Measurements from ENCODE around the gene NUCB2.
"Not testable (repeated sequence)": the region's sequence is repeated elsewhere in the genome, so short reads cannot be mapped to it uniquely, and the experiment has no call there.

The NUCB2 gene

GRCh38 chr11:17276236-17277023 is at the start of gene NUCB2:
NUCB2 (plus strand) TSS chr11:17276739; CDS start chr11:17295324, 18,585 bp downstream.
- peak; percentile 96 for DNase-seq

- DNase-seq = not testable (repeated sequence)
Observed at GRCh38 chr11:17228186-17228925, 48.2 kb upstream of the NUCB2 start.

GRCh38 chr11:17229481-17230152 is 46.9 kb upstream of the NUCB2 start:
- DNase-seq = no peak

GRCh38 chr11:17230867-17231851 is 45.4 kb upstream of the NUCB2 start:
- peak; percentile 41 for DNase-seq

- DNase-seq = no peak
Observed at GRCh38 chr11:17233101-17233500, 43.4 kb upstream of the NUCB2 start.

GRCh38 chr11:17238377-17238776 is 38.2 kb upstream of the NUCB2 start:
- DNase-seq = no peak

GRCh38 chr11:17239927-17240326 is 36.6 kb upstream of the NUCB2 start:
- DNase-seq = not testable (repeated sequence)

GRCh38 chr11:17240780-17241179 is 35.8 kb upstream of the NUCB2 start:
- DNase-seq = no peak

GRCh38 chr11:17242954-17243353 is 33.6 kb upstream of the NUCB2 start:
- DNase-seq = not testable (repeated sequence)

- DNase-seq = no peak
Observed at GRCh38 chr11:17244046-17244445, 32.5 kb upstream of the NUCB2 start.

- DNase-seq = no peak
Observed at GRCh38 chr11:17250561-17251350, 25.8 kb upstream of the NUCB2 start.

- no peak for DNase-seq
Observed at GRCh38 chr11:17252704-17253103, 23.8 kb upstream of the NUCB2 start.

GRCh38 chr11:17256512-17256911 is 20.0 kb upstream of the NUCB2 start:
- no peak for DNase-seq

GRCh38 chr11:17257196-17257595 is 19.3 kb upstream of the NUCB2 start:
- no peak for DNase-seq

- no peak for DNase-seq
Observed at GRCh38 chr11:17258670-17259069, 17.9 kb upstream of the NUCB2 start.

GRCh38 chr11:17259519-17259918 is 17.0 kb upstream of the NUCB2 start:
- DNase-seq = no peak

- DNase-seq = no peak
Observed at GRCh38 chr11:17260020-17260419, 16.5 kb upstream of the NUCB2 start.

GRCh38 chr11:17263769-17264168 is 12.8 kb upstream of the NUCB2 start:
- DNase-seq = no peak

GRCh38 chr11:17266781-17267180 is 9.8 kb upstream of the NUCB2 start:
- DNase-seq = no peak

- DNase-seq = no peak
Observed at GRCh38 chr11:17267576-17267975, 9.0 kb upstream of the NUCB2 start.

GRCh38 chr11:17268500-17268899 is 8.0 kb upstream of the NUCB2 start:
- not testable (repeated sequence) for DNase-seq

GRCh38 chr11:17268902-17269301 is 7.6 kb upstream of the NUCB2 start:
- DNase-seq = no peak
